Heart left ventricle (tissue), 16 donors: ENCODE measurements around the gene KLHL42. TPM values are rescaled to one million over a fixed set of nuclear protein-coding genes. Genes with fewer than 3 reads are reported as not detected.

Source experiments
- ATAC-seq, 4 donors: fragments of 200-7000 bp; cut with Tn5 transposase; one replicate each; pipeline ENCODE4 v1.9.1; 2020 to 2022; ENCODE audit warnings: moderate library complexity in 4 of 4, mild to moderate bottlenecking in 3 of 4, moderate number of reproducible peaks in 1 of 4
- DNase-seq, 5 donors: peaks; one replicate each; pipeline ENCODE4 v3.0.0-alpha.2; 2020
- H3K27ac ChIP-seq, 12 donors: fragments of 200-600 bp; sonication (generic) in 4 of 12; one replicate each; pipeline versions ENCODE4 v1.5.0 to v1.8.0; 2016 to 2022; ENCODE audit warnings: mild to moderate bottlenecking in 2 of 12
- H3K27me3 ChIP-seq, 9 donors: fragments of 200-600 bp; sonication (generic) in 2 of 9; one replicate each; pipeline versions ENCODE4 v1.5.1 to v1.8.0; 2016 to 2022; ENCODE audit warnings: mild to moderate bottlenecking in 3 of 9
- H3K36me3 ChIP-seq, 9 donors: fragments of 200-600 bp; sonication (generic) in 2 of 9; one replicate each; pipeline versions ENCODE4 v1.5.0 to v1.8.0; 2018 to 2022; ENCODE audit warnings: mild to moderate bottlenecking in 2 of 9
- H3K4me1 ChIP-seq, 12 donors: fragments of 200-600 bp; sonication (generic) in 4 of 12; one replicate each; pipeline versions ENCODE4 v1.5.0 to v1.8.0; 2016 to 2022; ENCODE audit warnings: mild to moderate bottlenecking in 3 of 12
- H3K4me3 ChIP-seq, 12 donors: fragments of 200-600 bp; sonication (generic) in 4 of 12; one replicate each; pipeline versions ENCODE4 v1.5.0 to v1.8.0; 2017 to 2022; ENCODE audit warnings: mild to moderate bottlenecking in 9 of 12, moderate library complexity in 4 of 12
- H3K9me3 ChIP-seq, 12 donors: fragments of 200-600 bp; sonication (generic) in 4 of 12; one replicate each; pipeline versions ENCODE4 v1.5.0 to v1.8.0; 2016 to 2022; ENCODE audit warnings: mild to moderate bottlenecking in 1 of 12
- POLR2A ChIP-seq, 2 donors: fragments of 450-650 bp; IDR thresholded peaks; one replicate each; pipeline ENCODE4 v1.6.1; 2017; ENCODE audit warnings: antibody characterized with exemption in 2 of 2, mild to moderate bottlenecking in 2 of 2, moderate library complexity in 2 of 2
- WGBS, 4 donors: extraction: QIAGEN DNeasy Blood & Tissue Kit in 2 of 4; methylation state at CpG; one replicate each; pipeline versions ENCODE4 v1.1.5 to v1.1.7; 2013 to 2018; 5-methylcytosine and 5-hydroxymethylcytosine counted together
- intact Hi-C, 10 donors: fragments of 100-400 bp; cut with DNase I; formaldehyde crosslinking; loops; one replicate each; pipeline versions ENCODE4 v1.11.1 to v1.14.2; 2022
- polyA plus RNA-seq, 2 donors: library from polyadenylated mRNA; stranded (reverse); fragments of 200-250 nt; gene quantifications; one replicate each; pipeline ENCODE4 v1.2.3, GENCODE V29; 2013
- total RNA-seq, 9 donors: library from RNA; depleted of rRNA in 2 of 9; stranded (reverse); fragments of >200 nt in 2 of 9; fragmentation: NEBNext Ultra II Directional in 3 of 9; extraction: Animal tissue kit (Norgen Biotek cat#: 25700) in 3 of 9; gene quantifications; one replicate each; pipeline versions ENCODE4 v1.1.0 to v1.2.4, GENCODE V29; 2016 to 2023
- TF ChIP-seq, protein P1 (sequence below), 12 donors: fragments of 200-600 bp; sonication (generic) in 4 of 12; IDR thresholded peaks; one replicate each; pipeline versions ENCODE4 v1.5.0 to v1.8.0; 2018 to 2022; ENCODE audit warnings: antibody characterized with exemption in 12 of 12, mild to moderate bottlenecking in 5 of 12
- donor health status: ischemic (EF 13 %, LVEDD 7.1; RV severe dilation, severe dysfunction).
- donor health status: healthy with polysubstance abuse.
- donor health status: DM: no; HTN: yes; CAD: no.
- donor health status: DM: no; HTN: no; CAD: no.
- donor health status: ischemic (EF 25% LVEDD 6.9; RV normal size, moderate dysfunction).
- donor health status: ischemic (EF 25% LVEDD 5.7; RV mildly dilated, moderate dysfunction).
- donor health status: healthy.
- donor health status: DM: yes; HTN: yes; CAD: no.
- donor health status: ischemic (EF 35%, LVEDD 5.7; RV mildly dilated, moderate dysfunction).
- donor health status: nonischemic (EF 11% LVEDD 7.7; RV severe dilation, severe dysfunction).
- donor health status: DM: yes; HTN: yes; CAD: no.
- donor health status: PGD.
- donor health status: ischemic (EF 29% LVEDD 5.4; RV normal size, mild dysfunction).
- donor health status: nonischemic (EF 23%, LVEDD 6.1; RV moderate dilation, normal function).

The KLHL42 gene
- total and polyA plus RNA-seq, 11 donors = 3.2 to 11.4 (median 5.9) TPM

DNA sequence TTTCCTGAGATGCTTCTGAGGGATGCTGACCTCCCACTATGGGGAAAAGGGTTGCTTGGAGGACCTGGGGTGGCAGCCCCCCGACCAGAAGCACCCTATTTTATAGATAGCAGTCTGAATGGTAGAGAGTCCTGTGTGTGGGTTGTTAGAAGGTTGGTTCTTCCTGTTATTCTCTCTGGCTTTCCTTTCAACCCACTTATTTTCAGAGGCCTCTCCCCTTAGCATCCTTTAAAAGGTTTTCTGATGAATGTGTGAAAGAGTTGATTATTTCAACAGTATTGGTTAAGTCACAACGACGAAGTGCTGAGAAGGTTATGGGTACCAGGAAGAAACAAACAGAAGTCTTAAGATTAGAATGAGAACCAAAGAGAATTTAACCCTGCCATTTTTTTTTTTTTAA, 20.8 kb downstream of the KLHL42 start:
- Histone ChIP-seq H3K36me3 (peaks cover 0 to 53% (median 38%) of the 10 kb centered on the region in 9 donors), H3K9me3 (no peaks in the 10 kb centered on the region), H3K4me3 (no peak overlapping the region), H3K4me1 (no peaks in the 10 kb centered on the region), H3K27me3 (no peaks in the 10 kb centered on the region), H3K27ac (no peak overlapping the region)
- TF ChIP-seq POLR2A (IDR thresholded peaks at IDR 0.05) = no peak
- TF ChIP-seq, protein P1, sequence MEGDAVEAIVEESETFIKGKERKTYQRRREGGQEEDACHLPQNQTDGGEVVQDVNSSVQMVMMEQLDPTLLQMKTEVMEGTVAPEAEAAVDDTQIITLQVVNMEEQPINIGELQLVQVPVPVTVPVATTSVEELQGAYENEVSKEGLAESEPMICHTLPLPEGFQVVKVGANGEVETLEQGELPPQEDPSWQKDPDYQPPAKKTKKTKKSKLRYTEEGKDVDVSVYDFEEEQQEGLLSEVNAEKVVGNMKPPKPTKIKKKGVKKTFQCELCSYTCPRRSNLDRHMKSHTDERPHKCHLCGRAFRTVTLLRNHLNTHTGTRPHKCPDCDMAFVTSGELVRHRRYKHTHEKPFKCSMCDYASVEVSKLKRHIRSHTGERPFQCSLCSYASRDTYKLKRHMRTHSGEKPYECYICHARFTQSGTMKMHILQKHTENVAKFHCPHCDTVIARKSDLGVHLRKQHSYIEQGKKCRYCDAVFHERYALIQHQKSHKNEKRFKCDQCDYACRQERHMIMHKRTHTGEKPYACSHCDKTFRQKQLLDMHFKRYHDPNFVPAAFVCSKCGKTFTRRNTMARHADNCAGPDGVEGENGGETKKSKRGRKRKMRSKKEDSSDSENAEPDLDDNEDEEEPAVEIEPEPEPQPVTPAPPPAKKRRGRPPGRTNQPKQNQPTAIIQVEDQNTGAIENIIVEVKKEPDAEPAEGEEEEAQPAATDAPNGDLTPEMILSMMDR (IDR thresholded peaks at IDR 0.05) = no peak
- 90 to 94% (median 92%) methylated on average over 3 of the region's 3 CpGs for WGBS, 4 donors
- intact Hi-C loops = no loop called here
- DNase-seq (no peak), ATAC-seq (no peak)

DNA sequence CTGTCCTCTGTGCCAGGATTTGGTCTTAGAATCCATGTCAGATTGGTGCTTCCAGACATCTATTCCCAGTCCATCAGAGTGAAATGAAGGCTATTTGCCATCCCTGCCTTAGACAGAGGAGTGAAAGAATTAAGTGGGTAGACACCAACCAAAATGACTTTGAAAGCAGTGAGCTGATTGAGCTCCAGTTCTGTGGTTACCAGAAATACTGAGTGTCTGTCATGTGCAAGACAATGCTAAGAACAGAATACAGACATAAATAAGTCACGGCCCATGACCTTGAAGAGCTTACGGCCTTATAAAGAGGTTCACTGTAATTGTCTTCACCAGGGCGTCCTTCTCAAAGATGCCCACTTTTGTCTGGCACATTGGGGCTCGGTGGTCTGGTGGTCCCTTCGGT, 21.6 kb downstream of the KLHL42 start:
- Histone ChIP-seq H3K36me3 (peaks cover 0 to 45% (median 33%) of the 10 kb centered on the region in 9 donors), H3K9me3 (no peaks in the 10 kb centered on the region), H3K4me3 (no peak overlapping the region), H3K4me1 (no peaks in the 10 kb centered on the region), H3K27ac (no peak overlapping the region), H3K27me3 (no peaks in the 10 kb centered on the region)
- ATAC-seq = no peak
- no peak for DNase-seq
- WGBS, 4 donors = 77 to 84% (median 82%) methylated on average over 5 of the region's 5 CpGs
- no peak for TF ChIP-seq POLR2A (IDR thresholded peaks at IDR 0.05)
- TF ChIP-seq, protein P1 (IDR thresholded peaks at IDR 0.05) = no peak
- intact Hi-C loops = no loop called here

GRCh38 chr12:27802511-27802910, 22.5 kb downstream of the KLHL42 start:
- H3K27me3 ChIP-seq = no peaks in the 10 kb centered on the region
- no peaks in the 10 kb centered on the region for H3K4me1 ChIP-seq
- 85 to 89% (median 85%) methylated on average over 4 of the region's 4 CpGs for WGBS, 4 donors
- TF ChIP-seq, protein P1 (IDR thresholded peaks at IDR 0.05) = no peak
- no peak for TF ChIP-seq POLR2A (IDR thresholded peaks at IDR 0.05)
- H3K36me3 ChIP-seq = peaks cover 0 to 36% (median 25%) of the 10 kb centered on the region in 9 donors
- no peak overlapping the region for H3K4me3 ChIP-seq
- no peak overlapping the region for H3K27ac ChIP-seq
- ATAC-seq (no peak), DNase-seq (no peak)
- H3K9me3 ChIP-seq = no peaks in the 10 kb centered on the region
- intact Hi-C loops = no loop called here

GRCh38 chr12:27802936-27803335, 22.9 kb downstream of the KLHL42 start:
- Histone ChIP-seq H3K4me1 (no peaks in the 10 kb centered on the region), H3K4me3 (no peak overlapping the region), H3K27ac (no peak overlapping the region), H3K9me3 (no peaks in the 10 kb centered on the region), H3K36me3 (peaks cover 0 to 32% (median 20%) of the 10 kb centered on the region in 9 donors), H3K27me3 (no peaks in the 10 kb centered on the region)
- TF ChIP-seq, protein P1 (IDR thresholded peaks at IDR 0.05) = no peak
- no peak for TF ChIP-seq POLR2A (IDR thresholded peaks at IDR 0.05)
- ATAC-seq = no peak
- DNase-seq = no peak
- intact Hi-C loops = no loop called here
- 87 to 93% (median 92%) methylated on average over 2 of the region's 2 CpGs for WGBS, 4 donors
